Endodermal cell (in vitro differentiated cells): Measurements from ENCODE around the gene EGFLAM. TPM values are rescaled to one million over a fixed set of nuclear protein-coding genes. Genes with fewer than 3 reads are reported as not detected.

ENCODE experiments used
- DNase-seq: peaks from one replicate; pipeline ENCODE4 v3.0.0-alpha.2; 2017
- H3K27ac ChIP-seq: 2 replicates; pipeline ENCODE4 v1.5.1; 2013; ENCODE audit warnings: mild to moderate bottlenecking, low read depth, low read length, moderate library complexity
- H3K27me3 ChIP-seq: 2 replicates; pipeline ENCODE4 v1.6.1; 2013; ENCODE audit warnings: mild to moderate bottlenecking, low read length, moderate library complexity; ENCODE audit not compliant: insufficient read depth, control insufficient read depth, poor library complexity, severe bottlenecking
- H3K36me3 ChIP-seq: 2 replicates; pipeline ENCODE4 v1.7.0; 2013; ENCODE audit warnings: mild to moderate bottlenecking, low read length, moderate library complexity; ENCODE audit not compliant: control insufficient read depth, insufficient read depth
- H3K4me1 ChIP-seq: one replicate; pipeline ENCODE4 v1.7.0; 2013; ENCODE audit warnings: low read length; ENCODE audit not compliant: control insufficient read depth, insufficient read depth
- H3K4me3 ChIP-seq: 2 replicates; pipeline ENCODE4 v1.5.1; 2013; ENCODE audit warnings: mild to moderate bottlenecking, low read length, moderate library complexity
- H3K9ac ChIP-seq: 2 replicates; pipeline ENCODE4 v1.6.1; 2013; ENCODE audit warnings: mild to moderate bottlenecking, low read length, moderate library complexity; ENCODE audit not compliant: poor library complexity, severe bottlenecking; ENCODE audit errors: extremely low read depth
- H3K9me3 ChIP-seq: 2 replicates; pipeline ENCODE4 v1.6.1; 2013; ENCODE audit warnings: mild to moderate bottlenecking, low read length, moderate library complexity; ENCODE audit not compliant: control insufficient read depth
- H3K27ac Mint-ChIP-seq: 2 replicates; pipeline ENCODE4 v1.8.0; 2020; ENCODE audit warnings: mixed read lengths
- H3K27me3 Mint-ChIP-seq: 2 replicates; pipeline ENCODE4 v1.8.0; 2021; ENCODE audit warnings: mild to moderate bottlenecking, mixed read lengths; ENCODE audit not compliant: insufficient read depth
- H3K36me3 Mint-ChIP-seq: 2 replicates; pipeline ENCODE4 v1.8.0; 2020; ENCODE audit warnings: low read depth, mixed read lengths
- H3K4me1 Mint-ChIP-seq: 2 replicates; pipeline ENCODE4 v1.8.0; 2020; ENCODE audit warnings: mixed read lengths
- H3K4me3 Mint-ChIP-seq: 2 replicates; pipeline ENCODE4 v1.8.0; 2020; ENCODE audit warnings: mild to moderate bottlenecking, moderate library complexity, mixed read lengths
- H3K9me3 Mint-ChIP-seq: 2 replicates; pipeline ENCODE4 v1.8.0; 2020; ENCODE audit warnings: mild to moderate bottlenecking, mixed read lengths
- CTCF ChIP-seq: fragments of 200-600 bp; sonication (generic); conservative IDR thresholded peaks from 2 replicates; pipeline ENCODE4 v1.5.0; 2021; ENCODE audit warnings: antibody characterized with exemption, mild to moderate bottlenecking
- WGBS, 2 experiments: methylation state at CpG; one replicate each; pipeline versions ENCODE4 v1.1.5 to v1.1.7; 2013; ENCODE audit warnings: missing lambda C conversion rate in 2 of 2, mixed read lengths in 1 of 2; ENCODE audit not compliant: insufficient coverage in 1 of 2, insufficient read length in 1 of 2; 5-methylcytosine and 5-hydroxymethylcytosine counted together
- total RNA-seq, 2 donors: library from RNA; stranded (reverse); fragmentation: NEBNext Ultra II Directional in 1 of 2; extraction: Animal tissue kit (Norgen Biotek cat#: 25700) in 1 of 2; gene quantifications; 2 replicates in 1 of 2; 3 replicates in 1 of 2; pipeline ENCODE4 v1.2.1, GENCODE V29; 2021

EGFLAM gene
- total RNA-seq, 2 donors from 2014 or later = 4.4 to 8.8 TPM

- Mint-ChIP-seq H3K27ac (no peak overlapping the region), H3K9me3 (no peaks in the 10 kb centered on the region), H3K36me3 (no peaks in the 10 kb centered on the region), H3K27me3 (peaks cover 6% of the 10 kb centered on the region), H3K4me3 (no peak overlapping the region), H3K4me1 (peaks cover 3% of the 10 kb centered on the region)
- TF ChIP-seq CTCF = no peak
- H3K4me3 ChIP-seq = no peak overlapping the region
- no peak for DNase-seq
- no peaks in the 10 kb centered on the region for H3K9me3 ChIP-seq
- H3K27ac ChIP-seq = no peak overlapping the region
- no peak overlapping the region for H3K9ac ChIP-seq
- H3K27me3 ChIP-seq = no peaks in the 10 kb centered on the region
- no peaks in the 10 kb centered on the region for H3K36me3 ChIP-seq
- WGBS, 2 experiments = 90 to 91% methylated on average over 3 to 7 of the region's 7 CpGs
- no peaks in the 10 kb centered on the region for H3K4me1 ChIP-seq
Observed at GRCh38 chr5:38462976-38463633, 204.7 kb downstream of the EGFLAM start.

GRCh38 chr5:38463634-38464521 lies 205.5 kb downstream of the EGFLAM start:
- Mint-ChIP-seq H3K9me3 (no peaks in the 10 kb centered on the region), H3K36me3 (no peaks in the 10 kb centered on the region), H3K4me3 (no peak overlapping the region), H3K4me1 (peaks cover 3% of the 10 kb centered on the region), H3K27me3 (peaks cover 10% of the 10 kb centered on the region), H3K27ac (no peak overlapping the region)
- H3K9ac ChIP-seq = no peak overlapping the region
- H3K27ac ChIP-seq = peak overlapping the region; percentile 18
- DNase-seq = no peak
- 77 to 92% methylated on average over 10 of the region's 10 CpGs for WGBS, 2 experiments
- H3K36me3 ChIP-seq = no peaks in the 10 kb centered on the region
- H3K27me3 ChIP-seq = no peaks in the 10 kb centered on the region
- H3K4me1 ChIP-seq = no peaks in the 10 kb centered on the region
- TF ChIP-seq CTCF = no peak
- no peak overlapping the region for H3K4me3 ChIP-seq
- H3K9me3 ChIP-seq = no peaks in the 10 kb centered on the region

GRCh38 chr5:38465061-38465460 lies 206.7 kb downstream of the EGFLAM start:
- Histone ChIP-seq H3K27ac (no peak overlapping the region), H3K27me3 (no peaks in the 10 kb centered on the region), H3K4me3 (no peak overlapping the region), H3K9me3 (no peaks in the 10 kb centered on the region), H3K4me1 (no peaks in the 10 kb centered on the region), H3K36me3 (no peaks in the 10 kb centered on the region), H3K9ac (no peak overlapping the region)
- DNase-seq = no peak
- Mint-ChIP-seq H3K27me3 (peaks cover 13% of the 10 kb centered on the region), H3K36me3 (no peaks in the 10 kb centered on the region), H3K27ac (no peak overlapping the region), H3K4me3 (no peak overlapping the region), H3K4me1 (peaks cover 3% of the 10 kb centered on the region), H3K9me3 (no peaks in the 10 kb centered on the region)
- WGBS, 2 experiments = 98 to 100% methylated on average over 1 to 2 of the region's 2 CpGs
- TF ChIP-seq CTCF = no peak
